HPDE6-E6E7 (cell line): ENCODE results near the gene NHSL2.
"Not testable (repeated sequence)": the region's sequence is repeated elsewhere in the genome, so short reads cannot be mapped to it uniquely, and the experiment has no call there.

Experiments used
- DNase-seq: peaks from one replicate; pipeline ENCODE4 v3.0.0; 2011; ENCODE audit warnings: missing footprints; ENCODE audit errors: extremely low spot score

Gene NHSL2

DNA sequence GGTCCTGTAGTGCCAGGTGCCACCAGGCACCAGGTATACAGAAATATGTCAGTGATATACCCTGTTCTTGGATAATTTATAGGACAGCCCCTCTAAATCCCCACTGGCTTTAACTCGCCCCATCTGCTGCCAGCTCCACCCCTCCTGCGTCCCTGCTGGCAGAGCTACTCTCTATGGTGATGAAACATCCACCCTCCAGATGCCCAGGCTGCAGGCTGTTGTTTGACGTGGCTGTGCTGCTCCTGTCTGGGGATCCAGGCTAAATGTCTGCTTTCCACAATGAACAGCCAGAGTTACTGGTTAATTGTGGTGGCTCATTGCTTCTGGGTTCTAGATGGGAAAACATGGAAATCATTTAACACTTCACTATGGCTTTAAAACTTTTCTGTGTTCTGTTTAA is 12.9 kb downstream of the NHSL2 start:
- no peak for DNase-seq

DNA sequence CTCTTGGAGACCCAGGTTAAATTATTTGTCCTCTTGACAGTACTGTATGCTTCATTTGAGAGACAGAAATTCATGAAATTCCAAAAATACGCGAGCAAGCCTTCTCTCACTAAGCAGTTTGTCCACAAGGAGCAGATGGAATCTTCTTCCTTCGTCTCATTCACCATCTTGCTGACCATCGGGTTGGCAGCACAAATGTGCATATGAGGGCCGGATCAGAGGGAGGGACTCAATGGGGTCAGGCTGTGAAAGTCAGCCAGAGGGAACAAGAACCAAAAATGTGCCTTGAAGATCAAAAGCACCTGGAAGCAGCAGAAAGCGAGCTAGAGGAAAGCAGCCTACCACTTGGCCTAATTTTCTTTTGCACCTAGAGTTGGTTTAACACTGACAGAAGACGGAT is 16.4 kb downstream of the NHSL2 start:
- no peak for DNase-seq

DNA sequence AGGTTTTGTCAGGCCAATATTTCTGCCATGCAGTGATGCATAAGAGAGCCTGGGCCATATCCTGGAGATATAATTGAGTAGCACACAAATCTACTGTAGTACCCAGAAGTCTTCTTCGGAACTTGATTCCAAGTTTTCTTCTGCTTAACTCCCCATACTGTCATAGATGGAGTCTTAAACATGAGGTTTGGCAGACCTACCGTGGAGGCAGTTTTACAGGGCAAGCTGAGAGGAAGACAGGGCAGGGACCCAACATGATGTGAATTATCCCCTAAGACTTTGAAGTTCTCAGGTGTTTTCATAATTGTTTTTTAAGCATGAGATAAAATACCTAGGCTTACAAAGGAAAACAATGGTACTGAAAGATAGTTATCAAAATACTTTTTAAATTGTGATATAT is 18.2 kb downstream of the NHSL2 start:
- DNase-seq = no peak

DNA sequence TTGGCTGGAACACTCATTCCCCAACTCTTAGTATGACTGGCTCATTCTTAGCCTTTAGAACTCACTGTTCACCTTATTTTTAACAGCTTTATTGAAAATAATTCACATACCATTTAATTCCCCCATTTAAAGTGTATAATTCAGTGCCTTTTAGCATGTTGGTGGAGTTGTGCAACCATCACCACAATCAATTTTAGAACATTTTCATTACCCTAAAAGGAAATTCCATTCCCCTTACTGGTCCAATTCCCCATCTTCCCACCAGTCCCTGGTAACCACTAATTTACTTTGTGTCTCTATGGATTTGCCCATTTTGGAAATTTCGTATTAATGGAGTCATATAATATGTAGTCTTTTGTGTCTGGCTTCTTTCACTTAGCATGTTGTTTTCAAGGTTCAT is 19.7 kb downstream of the NHSL2 start:
- DNase-seq = no peak

DNA sequence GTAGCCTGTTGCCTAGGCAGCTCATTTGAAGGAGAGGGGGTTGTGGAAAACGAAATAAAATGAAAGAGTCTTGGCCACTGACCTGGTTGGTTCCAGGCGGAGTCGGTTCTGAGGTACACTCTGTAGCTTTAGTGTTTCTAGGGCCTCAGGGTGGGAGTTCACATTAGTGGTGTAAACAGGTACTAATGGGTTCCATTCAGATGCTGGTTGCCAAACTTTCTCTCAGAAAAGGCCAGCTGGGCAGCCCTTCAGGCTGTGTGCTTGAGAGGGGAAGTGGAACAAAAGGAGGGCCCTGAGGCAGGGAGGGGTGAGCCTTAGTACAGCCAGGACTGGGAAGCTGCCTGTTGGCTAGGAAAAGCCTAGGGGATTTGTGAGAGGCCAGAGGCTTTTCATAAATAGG is 24.8 kb downstream of the NHSL2 start:
- DNase-seq = no peak

DNA sequence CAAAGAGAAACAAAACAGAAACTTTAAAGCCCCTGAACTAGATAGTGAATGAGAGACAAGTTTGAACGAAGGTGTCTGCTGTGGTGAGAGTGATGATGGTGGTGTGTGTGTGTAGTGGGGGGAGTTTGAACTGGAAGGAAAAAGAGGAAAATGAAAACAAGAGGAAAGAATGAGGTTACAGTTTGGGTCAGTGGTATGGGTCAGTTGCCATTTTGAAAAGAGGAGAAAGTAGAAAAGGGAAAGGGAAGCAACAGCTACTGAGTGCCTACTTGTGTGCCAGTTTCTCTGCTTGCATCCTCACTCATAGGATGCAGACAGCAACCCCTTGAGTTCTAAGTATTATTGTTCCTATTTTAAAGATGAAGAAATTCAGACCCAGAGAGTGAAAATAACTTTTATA is 26.0 kb downstream of the NHSL2 start:
- DNase-seq = no peak

DNA sequence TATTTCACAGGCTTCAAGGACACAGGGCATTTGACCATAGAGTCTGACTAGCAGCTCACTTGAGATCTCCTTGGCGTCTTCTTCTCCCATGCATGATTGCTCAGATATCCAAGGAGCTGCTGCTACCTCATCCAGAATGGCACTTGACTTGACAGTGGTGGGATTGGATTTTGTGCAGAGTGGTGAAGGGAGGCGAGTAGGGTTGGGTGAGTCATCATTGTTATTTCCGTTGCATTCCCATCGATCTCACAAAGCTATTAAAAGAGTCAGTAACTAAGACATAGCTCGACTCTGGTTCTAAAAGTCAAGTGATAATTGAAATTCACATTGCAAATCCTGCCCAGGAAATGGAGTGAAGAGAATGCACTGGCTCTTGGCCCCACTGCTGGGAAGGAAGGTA is 27.7 kb downstream of the NHSL2 start:
- no peak for DNase-seq

DNA sequence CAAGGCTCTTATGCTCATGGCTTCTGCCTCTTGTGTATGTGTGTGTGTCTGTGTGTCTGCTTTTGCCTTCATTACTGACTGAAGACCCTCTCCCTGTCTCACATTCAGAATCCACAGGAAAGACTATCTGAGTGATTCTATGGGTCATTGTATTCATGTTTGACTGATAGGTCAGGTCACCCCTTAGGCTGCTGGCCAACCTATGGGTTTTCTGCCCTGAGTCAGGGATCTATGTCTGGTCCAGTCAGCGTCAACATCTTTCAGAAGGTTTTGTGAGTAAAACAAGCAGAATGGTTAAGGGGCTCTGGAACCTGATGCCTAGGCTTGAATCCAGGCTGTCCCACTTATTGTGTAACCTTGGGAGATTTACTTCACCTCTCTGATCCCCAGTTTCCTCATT is 30.5 kb downstream of the NHSL2 start:
- DNase-seq = no peak

DNA sequence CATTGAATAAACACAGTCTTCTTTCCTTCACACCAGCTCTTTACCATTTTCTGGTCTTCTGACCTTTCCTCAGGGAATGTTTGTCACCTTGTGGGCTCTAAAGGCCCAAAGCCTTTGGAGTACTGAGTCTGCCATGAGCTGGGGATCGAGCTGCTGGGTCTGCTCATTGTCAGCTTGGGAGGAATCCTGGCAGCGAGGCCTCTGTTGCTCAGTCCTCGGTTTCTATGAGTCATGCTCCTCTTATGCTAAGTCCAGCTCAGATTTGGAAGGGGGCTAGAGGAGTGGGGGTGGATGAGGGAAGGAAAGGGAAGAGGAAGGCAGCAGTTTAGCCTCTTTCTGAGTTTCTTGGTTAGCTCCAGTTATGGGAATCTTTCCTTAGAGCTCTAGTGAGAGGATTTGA is 31.1 kb downstream of the NHSL2 start:
- no peak for DNase-seq

DNA sequence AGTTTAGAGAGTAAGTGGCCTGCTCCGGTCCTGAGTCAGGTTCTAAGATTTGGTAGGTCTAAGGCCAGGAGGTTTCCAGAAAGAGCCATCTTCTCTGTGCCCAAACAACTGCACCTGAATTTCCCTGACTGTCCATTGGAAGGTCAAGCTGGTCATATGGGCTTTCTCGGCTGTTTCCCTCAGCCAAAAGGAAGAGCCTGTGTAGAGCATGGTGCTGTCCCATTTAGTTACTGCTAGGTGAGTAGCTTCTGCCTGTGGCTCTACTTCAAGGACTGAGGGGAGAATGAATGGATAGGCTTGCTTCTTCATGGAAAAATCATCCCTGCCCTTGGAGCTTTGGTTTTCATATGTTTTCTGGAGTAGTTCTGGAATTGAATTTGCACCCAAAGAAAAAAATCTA is 33.7 kb downstream of the NHSL2 start:
- DNase-seq = no peak

DNA sequence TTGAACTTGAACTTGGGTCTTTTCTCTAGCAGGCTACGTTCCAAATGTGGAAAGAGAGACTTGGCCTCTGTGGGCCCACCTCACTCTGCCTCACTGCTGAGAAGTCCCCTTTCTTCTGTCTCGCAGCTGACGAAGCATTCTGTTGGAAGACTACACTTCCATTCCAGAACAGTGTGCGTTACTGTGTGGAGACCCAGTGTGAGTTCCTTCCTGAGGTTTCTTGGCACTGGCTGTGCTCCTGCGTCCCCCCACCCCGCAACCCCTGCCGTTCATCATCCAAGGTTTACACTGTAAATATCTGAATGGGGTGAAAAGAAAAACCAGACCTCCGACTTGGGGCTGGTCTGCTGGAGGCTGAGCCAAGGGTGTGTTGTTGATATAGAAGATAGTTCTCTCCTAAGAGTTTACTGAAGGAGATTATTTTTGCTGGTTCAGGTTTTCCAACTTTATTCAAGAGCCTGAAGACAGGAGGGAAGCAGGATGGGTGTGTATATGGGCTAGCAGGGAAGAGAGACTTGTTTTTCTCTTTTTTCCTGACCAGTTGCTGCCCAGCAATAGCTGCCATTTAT is 34.7 kb downstream of the NHSL2 start:
- DNase-seq = no peak

DNA sequence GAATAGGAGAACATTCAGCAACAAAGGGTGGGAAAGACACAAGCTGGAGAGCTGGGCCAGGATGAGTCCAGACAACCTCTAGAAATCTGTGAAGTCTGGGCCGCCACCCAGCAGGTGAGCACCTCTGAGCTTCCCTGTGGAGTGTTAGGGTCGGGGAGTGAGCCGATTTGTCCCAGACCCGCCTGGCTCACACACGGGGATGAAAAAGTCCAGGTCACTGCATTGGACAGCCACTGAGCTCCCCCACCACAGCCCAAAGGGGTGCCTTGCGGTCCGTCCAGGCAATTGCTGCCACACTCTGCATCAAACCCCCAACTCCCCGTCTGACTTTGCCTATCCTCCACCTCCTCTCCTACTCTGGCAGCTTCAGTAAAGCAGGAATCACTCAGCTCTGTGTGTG is 38.7 kb downstream of the NHSL2 start:
- DNase-seq = no peak

DNA sequence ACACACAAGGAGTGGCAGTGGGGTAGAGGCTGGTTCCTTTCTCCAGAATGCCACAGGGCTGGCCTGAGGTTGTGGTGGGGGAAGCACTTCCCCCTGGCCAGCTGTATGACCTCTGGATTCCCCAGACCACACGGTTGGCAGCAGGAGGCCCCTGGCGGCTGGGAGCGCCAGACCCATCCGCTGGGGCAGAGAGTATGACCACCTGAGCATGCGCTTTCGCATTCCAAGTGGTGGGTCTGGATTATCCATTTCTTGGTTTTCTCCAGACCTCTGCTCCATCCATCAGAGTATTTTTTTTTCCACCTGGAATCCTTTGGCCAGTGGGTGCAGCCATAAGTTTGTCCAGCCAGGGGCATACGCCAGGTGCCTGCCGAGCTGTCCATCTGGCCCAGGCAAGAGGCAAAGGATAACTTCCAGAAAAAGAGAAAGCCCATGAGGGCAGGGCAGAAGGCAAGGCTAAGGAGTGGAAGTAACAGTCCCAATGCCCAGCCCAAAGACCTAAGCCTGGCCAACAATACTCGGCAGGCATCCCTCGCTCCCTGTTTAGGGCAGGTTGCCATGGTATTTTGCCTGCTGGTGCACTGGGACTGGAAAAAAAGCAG is 39.3 kb downstream of the NHSL2 start:
- no peak for DNase-seq

DNA sequence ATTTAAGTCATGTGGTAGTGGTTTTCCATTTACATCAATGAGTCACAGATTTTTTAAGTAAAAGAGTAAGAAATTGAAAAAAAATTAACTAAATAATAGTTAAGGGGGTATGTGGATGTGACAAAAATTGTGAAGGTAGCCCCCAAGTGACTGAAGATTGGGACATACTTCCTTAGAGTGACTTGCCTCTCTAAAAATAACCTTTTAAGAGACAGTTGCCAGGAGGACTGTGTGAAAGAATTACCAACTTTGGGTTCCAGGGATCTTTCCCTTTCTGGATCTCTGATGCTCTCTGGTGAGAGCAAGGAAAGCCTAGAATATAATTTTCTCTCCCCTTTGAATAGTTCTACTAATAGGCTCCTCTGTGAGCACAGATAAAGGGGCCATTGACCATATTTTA is 42.7 kb downstream of the NHSL2 start:
- DNase-seq = no peak

DNA sequence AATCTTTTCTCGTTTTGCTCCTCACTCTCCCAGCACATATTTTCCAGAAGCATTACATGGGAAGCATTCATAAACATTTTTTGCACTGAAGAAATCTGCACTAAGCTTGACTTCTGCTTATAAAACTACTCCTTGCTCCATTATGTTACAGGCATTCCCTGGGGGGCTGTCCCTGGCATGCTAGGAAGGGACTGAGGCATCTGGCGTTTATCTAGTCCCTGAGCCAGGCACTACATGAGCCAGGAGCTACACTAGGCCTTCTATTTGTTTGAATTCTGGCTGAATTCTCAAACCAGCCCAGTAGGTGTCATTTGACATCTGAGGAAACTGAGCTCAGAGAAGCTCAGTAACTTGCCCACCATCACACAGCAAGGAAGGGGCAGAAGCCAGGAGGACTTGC is 43.3 kb downstream of the NHSL2 start:
- DNase-seq = no peak

DNA sequence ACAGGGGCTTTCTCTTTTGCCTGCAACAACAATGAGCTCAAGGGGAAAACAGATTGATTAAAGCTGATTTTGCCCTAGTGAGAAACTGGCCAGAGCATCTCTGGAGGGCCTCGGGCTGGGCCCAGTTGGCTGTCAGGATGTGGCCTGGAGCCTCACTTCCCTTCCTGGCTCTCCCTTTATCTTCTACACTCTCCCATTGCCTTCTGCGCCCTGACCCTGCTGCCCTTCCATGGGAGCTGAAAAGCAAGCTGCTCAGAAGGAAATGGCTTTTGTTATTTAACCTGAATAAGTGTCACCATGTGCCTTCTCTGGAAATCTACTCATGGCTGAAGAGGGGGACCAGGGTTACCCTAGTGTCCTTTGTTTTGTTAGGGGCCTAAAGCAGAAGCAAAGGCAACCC is 43.8 kb downstream of the NHSL2 start:
- no peak for DNase-seq

DNA sequence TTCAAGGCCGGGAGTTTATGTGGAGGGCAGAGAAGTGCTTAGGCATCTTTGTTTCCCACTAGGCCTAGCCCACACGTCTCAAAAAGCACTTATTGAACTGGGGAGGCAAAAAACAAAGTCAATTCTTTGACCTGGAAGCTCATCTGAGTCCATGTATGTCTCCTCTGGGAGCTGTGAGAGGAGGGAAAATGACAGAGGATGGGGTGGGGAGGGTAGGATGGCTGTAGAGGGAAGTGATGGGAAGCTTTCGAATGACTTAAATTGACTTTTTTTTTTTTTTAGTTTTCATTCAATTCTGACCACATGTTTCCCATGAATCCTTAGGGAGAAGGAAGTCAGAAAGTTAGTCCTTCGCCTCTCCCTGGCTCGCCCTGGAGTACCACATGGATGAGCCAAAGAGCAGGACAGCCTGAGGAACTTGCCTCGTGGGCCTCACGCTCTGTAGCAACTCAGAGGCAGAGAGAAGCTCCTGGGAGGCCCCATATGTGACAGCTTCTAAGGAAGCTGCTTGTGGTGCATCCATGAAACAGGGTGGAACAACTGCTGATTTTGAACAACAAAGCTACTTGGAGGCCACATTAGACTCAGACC is 45.0 kb downstream of the NHSL2 start:
- DNase-seq = no peak

DNA sequence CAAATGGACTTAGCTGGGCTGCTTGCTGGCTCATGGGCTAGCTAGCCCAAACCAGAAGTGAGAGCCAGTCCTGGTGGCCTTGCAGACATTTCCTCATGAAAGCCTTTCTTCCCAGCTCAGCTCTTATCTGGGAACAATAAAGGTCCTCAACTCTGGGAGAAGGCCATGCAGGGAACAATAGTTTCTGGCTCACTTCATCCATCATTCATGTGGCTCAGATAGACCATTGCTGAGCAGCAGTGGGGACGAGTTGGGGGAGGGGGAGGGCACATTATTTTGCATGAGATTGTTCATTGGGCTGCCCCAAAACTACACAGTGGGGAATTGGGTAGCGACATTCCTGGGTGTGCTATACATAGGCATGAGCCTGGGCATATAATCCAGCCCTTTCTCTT is 47.6 kb downstream of the NHSL2 start:
- no peak for DNase-seq

DNA sequence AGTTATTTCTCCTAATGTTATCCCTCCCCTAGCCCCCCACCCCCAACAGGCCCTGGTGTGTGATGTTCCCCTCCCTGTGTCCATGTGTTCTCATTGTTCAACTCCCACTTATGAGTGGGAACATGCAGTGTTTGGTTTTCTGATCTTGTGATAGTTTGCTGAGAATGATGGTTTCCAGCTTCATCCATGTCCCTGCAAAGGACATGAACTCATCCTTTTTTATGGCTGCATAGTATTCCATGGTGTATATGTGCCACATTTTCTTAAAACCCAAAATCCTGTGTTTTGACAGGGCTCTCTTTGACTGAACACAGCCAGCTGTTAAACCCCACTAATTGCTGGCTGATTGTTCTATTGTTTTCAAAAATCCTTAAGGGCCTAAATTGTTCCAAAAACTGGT is 53.5 kb downstream of the NHSL2 start:
- DNase-seq = not testable (repeated sequence)

DNA sequence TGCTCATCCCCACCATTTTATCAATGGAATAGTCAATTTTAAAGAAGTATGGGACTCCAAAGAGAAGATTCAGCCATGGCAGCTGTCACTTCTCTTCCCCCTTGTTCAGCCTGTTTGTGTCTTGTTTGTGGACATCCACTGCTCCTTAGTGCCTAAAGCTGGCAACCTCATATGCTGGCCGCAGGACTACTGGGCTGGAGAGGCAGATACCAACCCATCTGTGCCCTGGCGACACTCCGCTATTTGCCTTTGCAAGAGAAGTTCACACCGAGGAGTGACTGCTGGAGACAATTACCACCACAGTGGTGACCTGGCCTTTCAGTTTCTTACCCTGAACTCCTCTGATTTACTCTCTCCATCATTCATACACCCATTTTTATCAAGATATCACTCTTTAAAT is 64.3 kb downstream of the NHSL2 start:
- no peak for DNase-seq

DNA sequence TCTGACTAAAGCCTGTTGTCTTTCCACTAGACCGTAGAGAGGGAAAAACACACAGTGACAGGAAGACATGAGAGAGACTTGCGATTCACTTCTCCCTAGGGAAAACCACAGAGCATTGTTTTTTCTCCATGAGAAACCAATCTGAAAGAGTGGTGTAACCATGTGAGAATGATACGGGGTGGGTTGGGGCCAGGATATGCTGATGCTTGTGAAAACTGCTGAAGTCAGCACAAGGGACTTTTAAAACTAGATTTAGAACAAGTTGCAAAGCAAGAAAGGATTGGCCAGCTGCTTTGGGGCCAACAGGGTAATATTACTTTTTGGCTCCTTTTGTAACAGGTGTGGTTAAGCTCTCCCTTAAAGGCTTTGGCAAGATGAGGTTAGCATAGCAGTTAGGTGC is 66.1 kb downstream of the NHSL2 start:
- DNase-seq = no peak

DNA sequence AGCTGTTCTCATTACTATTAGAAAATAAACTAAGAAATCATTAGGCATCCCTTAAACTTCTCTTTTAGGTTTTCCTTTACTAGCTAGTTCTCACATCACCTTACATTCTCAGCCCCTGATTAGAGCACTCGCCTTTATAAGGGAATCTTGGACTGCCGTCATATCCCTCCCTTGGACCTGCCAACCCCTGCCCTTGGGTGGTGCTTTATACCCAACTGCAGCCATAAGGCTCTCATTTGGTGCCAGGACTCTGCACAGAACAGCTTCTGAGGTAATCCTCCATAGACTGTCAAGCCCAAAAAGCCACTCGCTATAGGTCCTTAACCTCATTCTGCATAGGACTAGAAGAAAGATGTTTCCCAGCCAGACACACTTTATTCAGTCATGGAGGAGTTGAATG is 67.5 kb downstream of the NHSL2 start:
- no peak for DNase-seq

DNA sequence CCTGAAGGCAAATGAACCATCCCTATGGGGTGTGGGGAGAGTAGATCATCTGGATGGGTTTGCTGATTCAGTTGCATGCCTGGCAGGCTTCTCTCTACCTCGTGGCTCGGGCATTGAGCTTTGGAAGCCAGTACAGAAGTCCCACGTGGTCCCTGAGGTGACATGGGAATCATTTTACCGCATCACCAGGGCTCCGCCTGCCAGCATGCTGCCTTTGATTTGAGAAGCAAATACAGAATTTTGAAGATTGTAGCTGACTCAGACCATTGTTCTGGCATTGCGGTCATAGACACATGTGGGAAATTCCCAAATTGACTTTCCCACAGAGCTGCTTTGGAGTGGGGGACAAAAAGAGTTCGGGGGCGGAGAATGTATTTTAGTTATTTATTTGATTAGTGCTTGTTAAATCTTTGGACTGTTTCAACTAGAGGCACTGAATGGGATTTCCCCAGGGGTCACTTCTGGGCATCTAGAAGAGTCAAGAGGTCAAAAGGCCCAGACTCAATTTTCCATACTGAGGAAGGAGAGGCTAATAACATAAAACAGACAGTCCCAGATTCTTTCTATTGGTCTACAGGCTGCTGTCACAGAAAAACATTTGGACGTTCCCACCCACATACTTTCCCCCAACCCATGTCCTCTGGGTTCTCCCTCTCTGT is 79.3 kb downstream of the NHSL2 start:
- DNase-seq = no peak
